Measurements from ENCODE around the gene PPP4R3A. TPM values are rescaled to one million over a fixed set of nuclear protein-coding genes. Genes with fewer than 3 reads are reported as not detected.

The PPP4R3A gene
- total and polyA plus RNA-seq, 2 donors (not counting 3 experiments of a cell fraction or from before 2014, with no cell fraction given) = 20.5 to 77.0 TPM

- Histone ChIP-seq H3K9ac (replicated peaks; ENCODE audit: extremely low read depth, insufficient read depth, low read length) (peak within 1 kb of the TSS; percentile 10), H2AFZ (ENCODE audit: low read depth, low read length) (peak within 1 kb of the TSS; percentile 65), H3K79me2 (ENCODE audit: control insufficient read depth, insufficient read depth, low read length) (peaks cover 4% of the 10 kb centered on the region), H3K9me3 (replicated peaks; ENCODE audit: control insufficient read depth, insufficient read depth, low read length) (no peaks in the 10 kb centered on the region), H3K4me3 (replicated peaks in 1 of 3; ENCODE audit: insufficient read depth in 1 of 3, low read depth in 1 of 3, low read length in 3 of 3) (peak within 1 kb of the TSS; percentile 57 to 76 (median 73)), H3K36me3 (ENCODE audit: control insufficient read depth in 2 of 2, extremely low read depth in 1 of 2, insufficient read depth in 2 of 2, low read length in 2 of 2) (peaks cover 0 to 3% of the 10 kb centered on the region in 2 experiments), H3K4me1 (ENCODE audit: control insufficient read depth, extremely low read depth, insufficient read depth, low read length) (peaks cover 25% of the 10 kb centered on the region), H3K9me1 (replicated peaks; ENCODE audit: control insufficient read depth, extremely low read depth, insufficient read depth, low read length) (no peaks in the 10 kb centered on the region), H3K27ac (ENCODE audit: insufficient read depth, low read depth, low read length) (peak within 1 kb of the TSS; percentile 23), H3K27me3 (ENCODE audit: control insufficient read depth in 2 of 2, insufficient read depth in 2 of 2, low read length in 2 of 2) (no peaks in the 10 kb centered on the region), H4K20me1 (replicated peaks; ENCODE audit: control insufficient read depth, extremely low read depth, insufficient read depth, low read length) (no peaks in the 10 kb centered on the region), H3K4me2 (ENCODE audit: insufficient read depth, low read length) (peak within 1 kb of the TSS; percentile 70)
- BruUV-seq (replicated peaks) = no TSS peak
- DNase-seq (ENCODE audit: low read depth, low spot score) (peak; percentile 46), FAIRE-seq (no peak)
- intact Hi-C loops (cut with micrococcal nuclease) = loop anchor here (1.0 to 10.0 kb wide), 3 partner anchors 62 to 353 kb away; partner anchors contain the start of gene RPS6KA5
- TF ChIP-seq POLR2A (IDR thresholded peaks at IDR 0.05; ENCODE audit: low read depth, low read length) (peak; percentile 43), POLR2AphosphoS5 (IDR thresholded peaks at IDR 0.05; ENCODE audit: insufficient read depth, low read depth, low read length) (peak; percentile 59), MYC (IDR thresholded peaks at IDR 0.05; ENCODE audit: low read depth, low read length) (no peak)
- ChIA-PET CTCF (interaction anchor here (0.8 to 10.5 kb wide), 16 partner anchors 13 to 240 kb away, joined by 3 to 196 read pairs (median 5); no protein-coding TSS in a partner anchor), POLR2A (interaction anchor here (0.7 kb wide), 1 partner anchor 93 kb away, joined by 3 read pairs; no protein-coding TSS in a partner anchor)
- dilution Hi-C loops (cut with MboI; ENCODE audit: extremely low pct_ligation_motif_present, low sequenced_read_pairs) = no loop called here
Measured at GRCh38 chr14:91417120-91417982, 92.8 kb downstream of the PPP4R3A start, which contains the start of gene CCDC88C. Gene CCDC88C (minus strand): TSS chr14:91417820. CDS start chr14:91417690, 130 bp downstream.

- peaks cover 4% of the 10 kb centered on the region for H3K79me2 ChIP-seq (ENCODE audit: control insufficient read depth, insufficient read depth, low read length)
- no peaks in the 10 kb centered on the region for H4K20me1 ChIP-seq (replicated peaks; ENCODE audit: control insufficient read depth, extremely low read depth, insufficient read depth, low read length)
- H3K9me1 ChIP-seq (replicated peaks; ENCODE audit: control insufficient read depth, extremely low read depth, insufficient read depth, low read length) = no peaks in the 10 kb centered on the region
- no peaks in the 10 kb centered on the region for H3K9me3 ChIP-seq (replicated peaks; ENCODE audit: control insufficient read depth, insufficient read depth, low read length)
- peak overlapping the region; percentile 18 for H2AFZ ChIP-seq (ENCODE audit: low read depth, low read length)
- no peaks in the 10 kb centered on the region for H3K27me3 ChIP-seq (ENCODE audit: control insufficient read depth in 2 of 2, insufficient read depth in 2 of 2, low read length in 2 of 2)
- DNase-seq (ENCODE audit: low read depth, low spot score) (peak; percentile 29), FAIRE-seq (no peak)
- POLR2A ChIA-PET = interaction anchor here (0.7 kb wide), 1 partner anchor 92 kb away, joined by 3 read pairs; no protein-coding TSS in a partner anchor
- dilution Hi-C loops (cut with MboI; ENCODE audit: extremely low pct_ligation_motif_present, low sequenced_read_pairs) (no loop called here), intact Hi-C loops (cut with micrococcal nuclease) (loop anchor here (1.0 to 10.0 kb wide), 4 partner anchors 13 to 352 kb away; partner anchors contain the start of gene RPS6KA5)
- H3K4me3 ChIP-seq (replicated peaks in 1 of 3; ENCODE audit: insufficient read depth in 1 of 3, low read depth in 1 of 3, low read length in 3 of 3) = peak overlapping the region; percentile 57 to 76 (median 73)
- peak overlapping the region; percentile 70 for H3K4me2 ChIP-seq (ENCODE audit: insufficient read depth, low read length)
- no TSS peak for BruUV-seq (replicated peaks)
- CTCF ChIA-PET = interaction anchor here (1.0 to 10.5 kb wide), 10 partner anchors 12 to 240 kb away, joined by 3 to 196 read pairs (median 7); no protein-coding TSS in a partner anchor
- H3K4me1 ChIP-seq (ENCODE audit: control insufficient read depth, extremely low read depth, insufficient read depth, low read length) = peaks cover 25% of the 10 kb centered on the region
- no peak overlapping the region for H3K27ac ChIP-seq (ENCODE audit: insufficient read depth, low read depth, low read length)
- H3K36me3 ChIP-seq (ENCODE audit: control insufficient read depth in 2 of 2, extremely low read depth in 1 of 2, insufficient read depth in 2 of 2, low read length in 2 of 2) = peaks cover 0 to 3% of the 10 kb centered on the region in 2 experiments
- TF ChIP-seq MYC (IDR thresholded peaks at IDR 0.05; ENCODE audit: low read depth, low read length) (no peak), POLR2AphosphoS5 (IDR thresholded peaks at IDR 0.05; ENCODE audit: insufficient read depth, low read depth, low read length) (no peak), EZH2 (IDR thresholded peaks at IDR 0.05; ENCODE audit: borderline replicate concordance, low read depth, low read length, severe bottlenecking) (no peak), MAX (IDR thresholded peaks at IDR 0.05; ENCODE audit: insufficient read depth, insufficient read length) (no peak), POLR2A (IDR thresholded peaks at IDR 0.05; ENCODE audit: low read depth, low read length) (no peak), JUN (IDR thresholded peaks at IDR 0.05; ENCODE audit: borderline replicate concordance, insufficient read depth, insufficient read length, low read depth) (no peak), GATA2 (IDR thresholded peaks at IDR 0.05; ENCODE audit: insufficient read depth, insufficient read length, low read depth, low read length) (no peak), CTCF (IDR thresholded peaks at IDR 0.05; ENCODE audit: extremely low read depth in 1 of 2, insufficient read depth in 1 of 2, low read depth in 1 of 2, low read length in 2 of 2) (no peak), FOS (IDR thresholded peaks at IDR 0.05; ENCODE audit: borderline replicate concordance, insufficient read depth, low read length) (no peak)
- peak overlapping the region; percentile 10 for H3K9ac ChIP-seq (replicated peaks; ENCODE audit: extremely low read depth, insufficient read depth, low read length)
Measured at GRCh38 chr14:91416744-91417119, 93.4 kb downstream of the PPP4R3A start.
